Activated naive CD8-positive, alpha-beta T cell treated with anti-CD3 and anti-CD28 coated beads for 36 hours (primary cell): ENCODE measurements around the gene MIGA2. TPM values are rescaled to one million over a fixed set of nuclear protein-coding genes. Genes with fewer than 3 reads are reported as not detected.

ENCODE experiments used
- DNase-seq: peaks from one replicate; pipeline ENCODE4 v3.0.0; 2021
- H3K27ac Mint-ChIP-seq: one replicate; pipeline ENCODE4 v1.8.0; 2022; ENCODE audit warnings: mild to moderate bottlenecking, moderate library complexity, mixed read lengths
- H3K27me3 Mint-ChIP-seq: one replicate; pipeline ENCODE4 v1.8.0; 2022; ENCODE audit warnings: mild to moderate bottlenecking, mixed read lengths
- H3K36me3 Mint-ChIP-seq: one replicate; pipeline ENCODE4 v1.8.0; 2021; ENCODE audit warnings: mild to moderate bottlenecking, mixed read lengths
- H3K4me1 Mint-ChIP-seq: one replicate; pipeline ENCODE4 v1.8.0; 2021; ENCODE audit warnings: mixed read lengths
- H3K4me3 Mint-ChIP-seq: one replicate; pipeline ENCODE4 v1.8.0; 2022; ENCODE audit warnings: mild to moderate bottlenecking, moderate library complexity, mixed read lengths
- H3K9me3 Mint-ChIP-seq: one replicate; pipeline ENCODE4 v1.8.0; 2022; ENCODE audit warnings: mixed read lengths
- total RNA-seq, 2 experiments: library from RNA; stranded (reverse); gene quantifications; one replicate each; pipeline ENCODE4 v1.2.3, GENCODE V29; 2021

Gene MIGA2
- total RNA-seq, 2 experiments from 2014 or later = 26.2 to 29.0 TPM

DNA sequence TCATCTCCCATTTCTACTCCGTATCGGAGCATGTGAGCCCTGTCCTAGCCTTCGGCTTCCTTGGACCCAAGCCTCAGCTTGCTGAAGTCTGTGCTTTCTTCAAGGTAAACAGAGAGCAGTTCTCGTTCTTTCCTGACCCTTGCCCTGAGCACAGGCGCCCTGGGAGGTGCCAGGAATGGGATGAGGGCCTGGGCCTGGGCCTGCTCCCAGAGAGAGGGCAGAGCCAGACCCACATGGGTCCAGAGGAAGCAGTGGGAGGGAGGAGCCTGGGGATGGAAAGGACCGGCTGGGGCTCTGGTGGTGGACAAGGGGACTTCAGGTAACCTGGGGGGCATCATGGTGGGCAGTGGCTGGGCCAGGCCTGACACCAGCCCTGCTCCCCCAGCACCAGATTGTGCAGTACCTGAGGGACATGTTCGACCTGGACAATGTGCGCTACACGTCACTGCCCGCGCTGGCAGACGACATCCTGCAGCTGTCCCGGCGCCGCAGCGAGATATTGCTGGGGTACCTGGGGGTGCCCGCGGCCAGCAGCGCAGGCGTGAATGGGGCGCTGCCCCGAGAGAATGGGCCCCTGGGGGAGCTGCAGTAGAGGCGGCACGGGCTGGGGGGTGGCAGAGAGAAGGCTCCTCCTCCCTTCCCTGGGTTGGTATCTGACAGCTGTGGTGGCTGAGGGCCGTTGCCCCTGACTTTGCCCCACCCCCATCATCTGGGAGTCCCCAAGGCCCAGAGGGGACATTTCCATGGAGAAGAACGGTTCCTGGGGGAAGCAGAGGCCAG is 33.6 kb downstream of the MIGA2 start:
- peak overlapping the region; percentile 79 for H3K4me3 Mint-ChIP-seq
- H3K27me3 Mint-ChIP-seq = no peaks in the 10 kb centered on the region
- peaks cover 34% of the 10 kb centered on the region for H3K4me1 Mint-ChIP-seq
- H3K9me3 Mint-ChIP-seq = no peaks in the 10 kb centered on the region
- H3K27ac Mint-ChIP-seq = peak overlapping the region; percentile 90
- H3K36me3 Mint-ChIP-seq = peaks cover 21% of the 10 kb centered on the region
- no peak for DNase-seq

- H3K4me3 Mint-ChIP-seq = no peak overlapping the region
- H3K4me1 Mint-ChIP-seq = peaks cover 34% of the 10 kb centered on the region
- DNase-seq = no peak
- H3K27me3 Mint-ChIP-seq = no peaks in the 10 kb centered on the region
- peak overlapping the region; percentile 90 for H3K27ac Mint-ChIP-seq
- no peaks in the 10 kb centered on the region for H3K9me3 Mint-ChIP-seq
- peaks cover 17% of the 10 kb centered on the region for H3K36me3 Mint-ChIP-seq
Measured at GRCh38 chr9:129070696-129071525, 34.5 kb downstream of the MIGA2 start.

DNA sequence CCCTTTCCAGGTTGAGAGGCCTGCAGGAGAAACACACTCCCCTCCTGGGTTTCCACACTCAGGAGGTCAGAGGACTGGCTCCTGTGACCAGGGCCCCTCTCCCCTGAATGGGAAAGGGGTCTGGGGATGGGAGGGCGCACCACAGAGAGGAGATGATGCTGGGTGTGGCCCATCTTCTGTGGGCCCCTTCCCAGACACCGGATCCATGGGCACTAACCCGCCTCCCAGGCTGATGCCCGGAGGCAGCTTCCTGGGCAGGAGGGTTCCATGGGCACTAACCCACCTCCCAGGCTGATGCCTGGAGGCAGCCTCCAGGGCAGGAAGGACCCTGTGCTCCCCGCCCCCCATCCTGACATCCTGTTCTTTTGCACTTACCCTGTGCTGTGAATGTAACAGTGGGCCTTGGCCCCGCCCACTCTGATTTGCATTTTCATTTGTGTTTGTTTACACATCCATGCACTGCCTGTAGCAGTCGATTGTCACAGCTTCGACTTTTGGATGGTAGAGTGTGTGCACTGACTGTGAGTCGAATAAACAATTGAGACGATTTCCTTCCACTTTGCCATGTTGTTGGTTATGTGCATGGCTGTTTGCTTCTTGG is 35.2 kb downstream of the MIGA2 start:
- Mint-ChIP-seq H3K4me1 (peaks cover 34% of the 10 kb centered on the region), H3K27me3 (no peaks in the 10 kb centered on the region), H3K27ac (no peak overlapping the region), H3K4me3 (no peak overlapping the region), H3K36me3 (peaks cover 12% of the 10 kb centered on the region), H3K9me3 (no peaks in the 10 kb centered on the region)
- DNase-seq = no peak

DNA sequence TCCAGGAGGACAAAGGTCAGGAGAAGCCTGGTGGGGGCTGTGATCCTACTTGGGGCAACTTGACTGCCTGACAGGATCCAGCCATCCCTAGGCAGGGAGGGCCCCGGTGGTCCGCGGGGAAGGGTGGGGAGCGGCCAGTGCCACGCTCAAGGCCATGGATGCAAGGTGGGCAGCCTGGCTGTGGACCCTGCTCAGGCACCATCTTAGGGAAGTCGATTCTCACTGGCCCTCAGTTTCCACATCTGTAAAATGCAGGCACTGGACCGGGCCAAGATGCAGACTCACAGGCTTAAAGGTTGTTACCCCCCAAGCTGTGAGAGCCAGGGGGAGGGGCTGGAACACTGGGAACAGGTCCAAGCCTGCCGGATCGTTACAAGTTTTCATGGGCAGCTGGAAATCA is 35.7 kb downstream of the MIGA2 start:
- H3K4me3 Mint-ChIP-seq = no peak overlapping the region
- no peak overlapping the region for H3K27ac Mint-ChIP-seq

GRCh38 chr9:129073404-129073803 is 37.0 kb downstream of the MIGA2 start:
- DNase-seq = no peak
- H3K27ac Mint-ChIP-seq = no peak overlapping the region

More for the DNA sequence above, 35.7 kb downstream of the MIGA2 start:
- Mint-ChIP-seq H3K9me3 (no peaks in the 10 kb centered on the region), H3K36me3 (peaks cover 12% of the 10 kb centered on the region), H3K27me3 (no peaks in the 10 kb centered on the region), H3K4me1 (peaks cover 35% of the 10 kb centered on the region)
- no peak for DNase-seq

GRCh38 chr9:129074106-129074505 is 37.7 kb downstream of the MIGA2 start:
- peaks cover 25% of the 10 kb centered on the region for H3K4me1 Mint-ChIP-seq
- H3K4me3 Mint-ChIP-seq = no peak overlapping the region
- H3K27ac Mint-ChIP-seq = no peak overlapping the region
- no peak for DNase-seq
- no peaks in the 10 kb centered on the region for H3K9me3 Mint-ChIP-seq
- peaks cover 3% of the 10 kb centered on the region for H3K36me3 Mint-ChIP-seq
- H3K27me3 Mint-ChIP-seq = no peaks in the 10 kb centered on the region

More at GRCh38 chr9:129073404-129073803, 37.0 kb downstream of the MIGA2 start:
- H3K4me1 Mint-ChIP-seq = peaks cover 31% of the 10 kb centered on the region
- no peaks in the 10 kb centered on the region for H3K9me3 Mint-ChIP-seq
- H3K36me3 Mint-ChIP-seq = peaks cover 8% of the 10 kb centered on the region
- no peaks in the 10 kb centered on the region for H3K27me3 Mint-ChIP-seq
- H3K4me3 Mint-ChIP-seq = no peak overlapping the region

- no peak for DNase-seq
- no peaks in the 10 kb centered on the region for H3K27me3 Mint-ChIP-seq
- H3K27ac Mint-ChIP-seq = no peak overlapping the region
- H3K4me3 Mint-ChIP-seq = no peak overlapping the region
- H3K4me1 Mint-ChIP-seq = peaks cover 17% of the 10 kb centered on the region
- no peaks in the 10 kb centered on the region for H3K36me3 Mint-ChIP-seq
- H3K9me3 Mint-ChIP-seq = no peaks in the 10 kb centered on the region
Measured at GRCh38 chr9:129075996-129076639, 39.7 kb downstream of the MIGA2 start.

- Mint-ChIP-seq H3K27me3 (no peaks in the 10 kb centered on the region), H3K4me1 (peaks cover 17% of the 10 kb centered on the region), H3K4me3 (no peak overlapping the region), H3K27ac (no peak overlapping the region), H3K9me3 (no peaks in the 10 kb centered on the region), H3K36me3 (no peaks in the 10 kb centered on the region)
- no peak for DNase-seq
Measured at GRCh38 chr9:129076640-129077037, 40.2 kb downstream of the MIGA2 start.

- peaks cover 19% of the 10 kb centered on the region for H3K4me1 Mint-ChIP-seq
- H3K9me3 Mint-ChIP-seq = no peaks in the 10 kb centered on the region
- no peaks in the 10 kb centered on the region for H3K27me3 Mint-ChIP-seq
- H3K27ac Mint-ChIP-seq = no peak overlapping the region
- DNase-seq = no peak
- no peaks in the 10 kb centered on the region for H3K36me3 Mint-ChIP-seq
- H3K4me3 Mint-ChIP-seq = no peak overlapping the region
Measured at GRCh38 chr9:129077236-129077635, 40.8 kb downstream of the MIGA2 start.

- no peak overlapping the region for H3K4me3 Mint-ChIP-seq
Measured at GRCh38 chr9:129078691-129079503, 42.5 kb downstream of the MIGA2 start.

GRCh38 chr9:129079829-129080228 is 43.4 kb downstream of the MIGA2 start:
- Mint-ChIP-seq H3K27ac (no peak overlapping the region), H3K27me3 (no peaks in the 10 kb centered on the region), H3K4me1 (peaks cover 20% of the 10 kb centered on the region), H3K4me3 (peak overlapping the region; percentile 87), H3K36me3 (no peaks in the 10 kb centered on the region), H3K9me3 (no peaks in the 10 kb centered on the region)
- no peak for DNase-seq

More at GRCh38 chr9:129078691-129079503, 42.5 kb downstream of the MIGA2 start:
- no peak overlapping the region for H3K27ac Mint-ChIP-seq
- no peaks in the 10 kb centered on the region for H3K9me3 Mint-ChIP-seq
- H3K36me3 Mint-ChIP-seq = no peaks in the 10 kb centered on the region
- no peak for DNase-seq
- no peaks in the 10 kb centered on the region for H3K27me3 Mint-ChIP-seq
- peaks cover 20% of the 10 kb centered on the region for H3K4me1 Mint-ChIP-seq

DNA sequence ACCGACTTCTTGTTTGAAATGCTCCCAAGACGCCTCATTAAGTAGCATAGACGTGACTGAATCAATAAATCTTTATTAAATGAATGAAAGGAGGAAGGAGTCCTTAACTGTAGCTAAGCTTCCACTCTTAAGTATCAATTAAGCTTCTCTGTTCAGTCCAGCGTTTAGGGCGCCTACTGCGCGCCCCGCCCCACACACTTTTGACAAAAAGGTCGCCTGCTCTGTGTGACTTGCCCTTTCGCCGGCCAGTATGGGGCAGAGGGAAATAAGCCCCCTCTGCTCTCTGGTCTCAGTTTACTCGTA is 43.8 kb downstream of the MIGA2 start:
- DNase-seq = no peak
- Mint-ChIP-seq H3K4me3 (peak overlapping the region; percentile 87), H3K4me1 (peaks cover 20% of the 10 kb centered on the region), H3K27ac (peak overlapping the region; percentile 65), H3K9me3 (no peaks in the 10 kb centered on the region), H3K27me3 (no peaks in the 10 kb centered on the region), H3K36me3 (no peaks in the 10 kb centered on the region)

- H3K36me3 Mint-ChIP-seq = no peaks in the 10 kb centered on the region
Measured at GRCh38 chr9:129080601-129081387, 44.4 kb downstream of the MIGA2 start, which contains the start of gene DOLPP1. TSS of gene DOLPP1 (plus strand) at chr9:129081111. CDS start at chr9:129081132, 21 bp downstream.

More at GRCh38 chr9:129080601-129081387, 44.4 kb downstream of the MIGA2 start, which contains the start of gene DOLPP1:
- Mint-ChIP-seq H3K27ac (peak within 1 kb of the TSS; percentile 65), H3K4me1 (peaks cover 20% of the 10 kb centered on the region), H3K4me3 (peak within 1 kb of the TSS; percentile 87), H3K9me3 (no peaks in the 10 kb centered on the region), H3K27me3 (no peaks in the 10 kb centered on the region)
- DNase-seq = peak; percentile 100
